GM12801 (cell line): ENCODE results near the gene CLEC11A.

ENCODE experiments used
- TF ChIP-seq, protein P1 (sequence below): IDR thresholded peaks from one replicate; pipeline ENCODE4 v1.5.1; 2011; ENCODE audit warnings: control low read depth; ENCODE audit not compliant: insufficient read length; ENCODE audit errors: extremely low read depth

CLEC11A gene

GRCh38 chr19:50716178-50717025 is 6.8 kb upstream of the CLEC11A start:
- TF ChIP-seq, protein P1, sequence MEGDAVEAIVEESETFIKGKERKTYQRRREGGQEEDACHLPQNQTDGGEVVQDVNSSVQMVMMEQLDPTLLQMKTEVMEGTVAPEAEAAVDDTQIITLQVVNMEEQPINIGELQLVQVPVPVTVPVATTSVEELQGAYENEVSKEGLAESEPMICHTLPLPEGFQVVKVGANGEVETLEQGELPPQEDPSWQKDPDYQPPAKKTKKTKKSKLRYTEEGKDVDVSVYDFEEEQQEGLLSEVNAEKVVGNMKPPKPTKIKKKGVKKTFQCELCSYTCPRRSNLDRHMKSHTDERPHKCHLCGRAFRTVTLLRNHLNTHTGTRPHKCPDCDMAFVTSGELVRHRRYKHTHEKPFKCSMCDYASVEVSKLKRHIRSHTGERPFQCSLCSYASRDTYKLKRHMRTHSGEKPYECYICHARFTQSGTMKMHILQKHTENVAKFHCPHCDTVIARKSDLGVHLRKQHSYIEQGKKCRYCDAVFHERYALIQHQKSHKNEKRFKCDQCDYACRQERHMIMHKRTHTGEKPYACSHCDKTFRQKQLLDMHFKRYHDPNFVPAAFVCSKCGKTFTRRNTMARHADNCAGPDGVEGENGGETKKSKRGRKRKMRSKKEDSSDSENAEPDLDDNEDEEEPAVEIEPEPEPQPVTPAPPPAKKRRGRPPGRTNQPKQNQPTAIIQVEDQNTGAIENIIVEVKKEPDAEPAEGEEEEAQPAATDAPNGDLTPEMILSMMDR, result no peak

GRCh38 chr19:50717026-50717723 is 6.0 kb upstream of the CLEC11A start:
- TF ChIP-seq, protein P1, result no peak

DNA sequence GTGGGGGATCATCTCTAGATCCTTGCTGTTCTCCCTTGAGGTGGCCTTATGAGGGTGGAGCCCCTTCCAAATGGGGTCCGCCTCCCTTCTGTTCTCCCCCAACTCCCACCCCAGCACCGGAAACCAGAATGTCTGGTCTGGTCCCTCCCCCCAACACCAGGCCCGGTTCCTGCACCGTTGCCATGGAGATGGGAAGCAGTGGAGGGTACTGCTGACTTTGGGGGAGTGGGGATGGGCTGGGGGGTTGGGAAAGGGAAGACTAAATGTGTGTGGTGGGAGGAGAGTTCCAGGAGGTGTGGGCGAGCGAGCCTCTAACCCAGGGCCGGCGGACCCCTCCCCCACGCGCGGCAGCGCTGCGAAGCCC is 5.3 kb upstream of the CLEC11A start:
- TF ChIP-seq, protein P1, result no peak

GRCh38 chr19:50718255-50719118 is 4.7 kb upstream of the CLEC11A start:
- TF ChIP-seq, protein P1, result no peak

DNA sequence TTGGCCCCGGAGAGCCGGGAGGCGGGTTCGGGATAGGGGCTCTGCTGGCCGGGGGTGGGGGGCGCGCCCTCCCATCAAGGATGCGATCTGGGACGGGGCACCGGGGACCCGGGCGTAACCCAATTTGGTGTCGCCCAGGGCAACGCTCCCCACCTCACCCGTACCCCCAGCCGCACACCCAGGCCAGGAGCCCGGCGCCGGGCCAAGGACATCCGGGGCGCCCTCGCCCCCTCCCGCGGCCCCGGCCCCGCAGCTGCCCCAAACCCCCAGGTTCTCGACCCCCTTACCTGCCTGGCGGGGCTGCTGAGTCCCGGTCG is 4.1 kb upstream of the CLEC11A start:
- TF ChIP-seq, protein P1, result no peak

DNA sequence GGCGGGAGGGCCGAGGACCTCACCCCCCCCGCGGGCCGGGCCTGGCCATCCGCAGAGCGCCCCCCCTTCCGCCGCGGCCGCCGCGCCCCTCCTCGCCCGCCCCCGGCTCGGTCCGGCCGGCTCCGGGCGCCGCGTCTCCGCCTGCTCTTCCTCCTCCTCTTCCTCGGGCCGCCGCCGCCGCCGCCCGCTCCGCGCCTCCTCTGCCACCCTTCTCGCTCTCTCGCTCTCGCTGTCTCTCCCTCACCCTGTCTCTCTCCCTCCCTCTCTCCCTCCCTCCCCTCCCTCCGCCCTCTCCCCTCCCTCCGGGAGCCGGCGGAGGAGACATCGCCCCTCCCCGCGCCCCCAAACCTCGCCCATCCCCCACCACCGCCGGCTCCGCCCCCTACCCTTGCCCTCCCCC is 3.6 kb upstream of the CLEC11A start, which contains the start of gene SHANK1:
SHANK1 (minus strand) TSS at position 237 of the 400 bp plus-strand sequence. CDS start 2,883 bp downstream, outside the sequence.
- TF ChIP-seq, protein P1, result no peak
